T-helper 1 cell (primary cell): Measurements from ENCODE around the gene PDIK1L.
"Not testable (repeated sequence)": the region's sequence is repeated elsewhere in the genome, so short reads cannot be mapped to it uniquely, and the experiment has no call there.

Experiments
- DNase-seq, 5 donors: peaks; one replicate each; pipeline ENCODE4 v3.0.0-alpha.2; 2012 to 2020

PDIK1L gene

DNA sequence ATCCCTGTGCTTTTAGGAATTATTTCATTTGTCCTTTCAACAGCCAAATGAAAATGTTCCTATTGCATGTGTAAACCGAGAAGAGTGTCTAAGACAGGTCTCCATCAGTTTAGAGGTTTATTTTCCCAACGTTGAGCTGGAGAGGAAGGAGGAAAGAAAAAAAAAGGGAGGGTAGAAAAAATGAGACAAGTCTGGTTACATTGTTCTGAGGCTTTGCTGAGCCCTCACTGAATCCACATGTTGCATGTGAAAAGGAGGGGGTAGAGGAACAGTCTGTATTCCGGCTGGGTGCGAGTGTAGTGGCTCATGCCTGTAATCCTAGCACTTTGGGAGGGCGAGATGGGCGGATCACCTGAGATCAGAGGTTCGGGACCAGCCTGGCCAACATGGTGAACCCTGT, 19.2 kb upstream of the PDIK1L start:
- no peak for DNase-seq

DNA sequence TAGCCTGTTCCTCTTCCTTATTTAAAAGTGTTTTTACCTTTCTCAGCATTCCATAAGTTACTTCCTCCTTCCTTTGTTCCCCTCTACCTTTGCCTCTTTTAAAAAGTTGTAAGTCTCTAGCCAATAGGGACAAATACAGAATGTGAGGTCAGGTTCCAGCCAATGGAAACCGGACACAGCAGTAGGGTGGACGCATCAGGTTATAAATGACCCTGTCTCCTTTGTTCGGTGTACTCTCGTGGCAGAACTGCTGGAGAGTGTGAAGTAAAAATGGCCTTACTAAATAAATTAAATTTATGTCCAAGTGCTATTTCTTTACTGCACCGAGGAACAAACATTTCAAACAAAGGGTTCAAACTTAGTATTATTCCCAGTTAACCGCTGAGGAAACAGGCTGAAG, 18.1 kb upstream of the PDIK1L start:
- not testable (repeated sequence) for DNase-seq

DNA sequence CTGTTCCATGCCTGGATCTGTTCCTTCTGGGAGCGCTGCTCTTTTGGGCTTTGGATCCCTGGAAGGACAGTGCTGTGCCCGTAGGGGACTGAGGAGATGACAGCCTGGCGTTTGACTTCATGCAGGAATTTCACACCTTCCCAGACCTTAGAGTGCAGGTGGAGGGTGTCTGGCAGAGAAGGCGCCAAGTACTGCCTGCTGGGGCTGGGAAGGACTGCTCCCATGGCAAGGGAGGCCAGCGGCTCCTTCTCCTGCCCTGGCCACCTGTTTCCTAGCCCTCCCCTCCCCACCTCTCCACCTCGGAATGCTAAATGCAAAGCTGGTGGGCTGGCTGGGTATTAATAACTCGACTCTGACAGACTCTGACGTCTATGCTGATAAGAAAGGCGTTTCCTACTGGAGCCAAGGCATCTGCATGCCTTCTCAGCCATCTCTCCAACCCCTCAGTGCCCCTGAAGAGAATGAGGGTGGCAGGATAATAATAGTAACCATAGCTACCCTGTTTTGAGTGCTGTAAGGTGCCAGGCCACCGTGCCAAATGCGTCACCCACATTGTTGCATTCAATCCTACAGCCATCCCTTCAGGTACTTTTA, 17.5 kb upstream of the PDIK1L start:
- DNase-seq: no peak

DNA sequence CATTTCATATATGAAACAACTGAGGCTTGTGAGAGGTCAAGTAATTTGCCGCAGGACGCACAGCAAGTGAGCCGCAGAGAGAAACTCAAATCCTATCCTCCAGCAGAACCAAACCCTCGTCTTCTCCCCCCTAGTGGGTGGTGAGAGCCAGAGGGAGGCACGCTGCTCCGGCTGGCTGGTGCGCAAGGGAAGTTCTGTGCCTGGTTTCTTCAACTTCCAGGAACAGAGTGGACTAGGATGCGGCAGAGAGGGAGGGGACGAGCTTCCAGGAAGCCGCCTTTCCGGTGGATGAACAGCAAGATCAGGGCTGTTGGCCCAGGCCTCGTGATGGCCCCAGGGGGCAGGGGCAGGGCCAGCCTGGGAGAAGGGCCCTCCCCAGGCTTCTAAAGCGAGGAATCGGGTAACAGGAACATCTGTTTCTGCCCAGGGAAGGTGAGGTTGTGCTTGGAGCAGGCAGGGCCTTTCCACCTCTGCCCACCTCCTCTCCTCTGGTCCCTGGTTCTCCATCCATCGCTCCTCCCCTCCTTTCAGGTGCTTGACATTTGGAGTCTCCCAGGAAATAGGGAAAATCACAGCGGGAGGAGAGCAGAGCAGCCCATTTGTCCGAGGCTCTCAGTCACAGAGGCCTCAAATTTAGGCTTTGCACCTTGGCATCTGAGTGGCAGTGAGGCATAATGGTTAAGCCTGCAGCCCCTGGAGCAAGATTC, 16.8 kb upstream of the PDIK1L start:
- no peak for DNase-seq

DNA sequence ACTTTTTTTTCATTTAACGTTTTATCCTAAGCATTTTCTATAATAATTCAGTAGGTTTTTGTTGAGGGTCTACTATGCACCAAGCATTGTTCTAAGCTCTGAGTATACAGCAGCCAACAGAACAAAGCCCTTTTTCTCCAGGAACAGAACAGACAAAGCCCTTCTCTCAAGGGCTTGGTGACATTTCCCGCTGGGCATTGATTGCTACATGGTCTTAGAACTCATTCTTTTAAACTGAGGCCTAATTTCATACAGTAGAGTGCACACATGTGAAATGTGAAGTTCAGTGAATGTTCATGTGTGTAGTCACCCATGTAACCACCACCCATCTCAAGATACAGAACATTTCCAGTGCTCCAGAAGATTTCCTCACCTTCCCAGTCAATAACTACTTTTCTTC, 15.2 kb upstream of the PDIK1L start:
- no peak for DNase-seq

DNA sequence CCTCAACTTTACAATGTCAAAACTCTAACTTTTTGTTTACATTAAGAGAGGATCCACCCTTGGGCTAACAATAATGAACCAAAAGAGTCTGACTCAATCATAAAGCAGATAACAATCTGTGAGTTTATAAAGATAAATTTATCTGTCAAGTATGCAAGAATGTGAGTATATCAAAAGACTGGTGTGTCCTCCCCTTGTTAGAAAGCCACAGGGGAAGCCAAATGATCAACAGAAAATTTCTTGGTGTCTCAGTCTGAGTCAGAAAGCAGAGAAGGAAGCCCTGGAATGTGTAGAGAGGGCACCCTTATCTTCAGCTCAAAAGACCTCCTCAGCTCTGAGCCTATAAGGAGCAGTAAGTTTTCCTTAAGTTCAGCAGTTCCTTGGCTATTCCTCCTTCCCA, 13.9 kb upstream of the PDIK1L start:
- peak in 1 of 5 donors; percentile 20 for DNase-seq

DNA sequence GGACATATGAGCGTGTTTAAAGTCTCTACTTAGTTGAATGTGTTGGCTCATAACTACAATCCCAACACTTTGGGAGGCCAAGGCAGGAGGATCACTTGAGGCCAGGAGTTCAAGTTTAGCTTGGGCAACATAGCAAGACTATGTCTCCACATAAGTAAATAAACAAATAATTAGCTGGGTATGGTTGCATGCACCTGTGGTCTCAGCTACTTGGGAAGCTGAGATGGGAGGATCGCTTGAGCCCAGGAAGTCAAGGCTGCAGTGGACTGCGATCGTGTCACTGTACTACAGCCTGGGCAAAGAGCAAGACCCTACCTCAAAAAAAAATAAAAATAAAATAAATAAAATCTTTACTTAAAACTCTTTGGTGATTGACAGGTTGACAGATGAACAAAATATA, 13.0 kb upstream of the PDIK1L start:
- no peak for DNase-seq

DNA sequence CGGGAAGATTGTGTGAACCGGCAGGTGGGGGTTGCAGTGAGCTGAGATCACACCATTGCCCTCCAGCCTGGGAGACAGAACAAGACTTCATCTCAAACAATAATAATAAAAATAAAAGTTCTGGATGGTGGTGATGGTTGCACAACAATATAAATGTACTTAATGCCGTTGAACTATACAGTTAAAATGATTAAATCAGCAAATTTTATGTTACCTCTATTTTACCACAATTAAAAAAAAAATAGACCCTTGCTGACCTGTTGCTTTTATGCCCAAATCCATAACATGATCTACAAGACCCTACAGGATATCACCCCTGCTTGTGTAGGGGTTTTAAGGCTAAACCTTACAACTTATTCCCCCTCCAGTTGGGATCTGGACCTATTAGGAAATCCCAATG, 11.8 kb upstream of the PDIK1L start:
- no peak for DNase-seq

DNA sequence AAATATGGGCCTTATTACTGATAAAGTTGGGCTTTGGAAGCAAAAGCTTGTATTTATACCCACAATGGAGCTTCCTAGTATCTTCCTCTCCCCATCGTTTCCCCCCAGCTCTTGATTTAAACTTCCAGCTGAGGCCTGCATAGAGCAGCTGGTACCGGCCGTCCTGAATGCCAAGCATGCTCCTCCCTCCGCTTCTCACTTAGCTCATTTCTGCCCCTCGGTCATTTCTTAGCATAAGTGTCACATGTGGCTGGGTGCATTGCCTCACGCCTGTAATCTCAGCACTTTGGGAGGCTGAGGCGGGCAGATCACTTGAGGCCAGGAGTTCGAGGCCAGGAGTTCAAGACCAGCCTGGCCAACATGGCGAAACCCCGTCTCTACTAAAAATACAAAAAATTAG, 11.4 kb upstream of the PDIK1L start:
- not testable (repeated sequence) for DNase-seq

DNA sequence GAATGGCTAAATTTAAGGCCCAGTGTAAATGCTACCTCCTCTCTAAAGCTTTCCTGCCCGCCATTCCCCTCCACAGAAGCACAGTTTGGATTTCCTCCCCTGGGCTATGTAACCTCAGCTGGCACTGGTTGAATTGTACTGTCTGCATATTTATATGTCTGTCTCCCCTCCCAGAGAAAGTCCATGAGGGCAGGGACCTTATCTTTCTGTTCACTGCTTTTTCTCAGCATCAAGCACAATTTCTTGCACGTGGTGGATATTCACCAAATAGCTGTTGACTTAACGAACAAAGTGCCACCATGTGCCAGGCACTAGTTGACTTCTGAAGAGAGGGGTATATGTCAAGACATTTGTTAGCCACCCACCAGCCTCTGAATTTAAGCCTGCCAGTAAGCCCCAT, 9.5 kb upstream of the PDIK1L start:
- no peak for DNase-seq

DNA sequence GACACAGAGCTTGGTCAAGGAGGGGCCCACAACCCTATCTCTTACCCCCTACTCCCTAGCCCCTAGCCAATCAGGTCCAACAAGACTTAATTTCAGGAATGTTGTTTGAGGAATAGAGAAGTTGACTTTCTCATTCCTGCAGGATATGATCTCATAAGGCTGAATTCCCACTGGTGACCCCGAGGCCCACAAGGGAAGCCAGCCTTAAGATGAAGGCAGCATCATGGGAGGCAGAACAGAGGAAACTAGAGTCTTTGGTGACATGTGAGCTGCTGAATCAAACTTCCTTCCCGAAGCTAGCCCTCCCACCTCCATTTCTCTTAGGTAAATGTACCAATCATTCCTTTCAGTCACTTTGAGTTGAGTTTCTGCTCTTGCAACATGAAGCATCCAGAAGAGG, 9.1 kb upstream of the PDIK1L start:
- no peak for DNase-seq

DNA sequence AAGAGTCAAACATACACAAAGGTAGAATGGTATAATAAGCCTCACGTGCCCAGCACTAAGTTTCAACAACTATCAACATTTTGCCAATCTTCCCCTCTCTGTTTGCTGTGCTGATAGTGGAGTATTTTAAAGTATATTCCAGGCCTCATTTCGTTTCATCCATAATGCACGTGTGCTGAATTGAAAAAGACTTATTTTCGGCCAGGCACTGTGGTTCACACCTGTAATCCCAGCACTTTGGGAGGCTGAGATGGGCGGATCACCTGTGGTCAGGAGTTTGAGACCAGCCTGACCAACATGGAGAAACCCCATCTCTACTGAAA, 6.4 kb upstream of the PDIK1L start:
- not testable (repeated sequence) for DNase-seq

DNA sequence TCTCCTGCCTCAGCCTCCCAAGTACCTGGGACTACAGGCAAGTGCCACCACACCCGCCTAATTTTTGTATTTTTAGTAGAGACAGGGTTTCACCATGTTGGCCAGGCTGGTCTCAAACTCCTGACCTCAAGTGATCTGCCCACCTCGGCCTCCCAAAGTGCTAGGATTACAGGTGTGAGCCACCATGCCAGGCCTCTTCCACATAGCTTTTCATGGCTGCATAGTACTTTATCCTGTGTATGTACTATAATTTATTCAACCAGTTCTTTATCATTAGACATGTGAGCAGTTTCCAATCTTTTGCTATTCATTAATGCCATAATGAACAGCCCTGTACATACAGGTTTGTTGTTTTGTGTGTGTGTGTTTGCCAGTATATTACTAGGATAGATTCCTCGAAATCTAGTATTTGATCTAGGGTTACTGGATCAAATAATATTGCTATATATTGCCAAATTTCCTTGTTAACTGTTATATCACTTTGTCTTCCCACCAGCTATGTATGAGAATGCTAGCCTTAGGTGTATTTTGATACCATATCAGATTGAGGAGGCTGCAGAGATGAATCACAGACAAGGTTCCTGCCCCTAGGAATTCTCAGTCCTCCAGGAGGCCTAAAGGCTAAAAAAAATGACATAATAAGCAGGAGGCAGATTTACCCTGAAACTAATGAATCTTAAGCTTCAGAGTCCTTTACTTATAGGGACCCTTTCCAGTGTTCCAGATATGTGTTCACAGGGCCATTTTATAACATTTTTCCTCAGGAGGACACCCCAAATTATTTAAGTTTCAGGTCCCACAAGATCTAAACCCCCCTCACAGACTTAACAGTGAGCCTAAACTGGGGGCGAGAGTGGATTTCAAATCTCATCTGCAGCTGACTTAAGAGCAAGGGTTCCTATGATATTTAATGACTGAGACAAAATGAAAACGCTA, 2.1 kb upstream of the PDIK1L start:
- no peak for DNase-seq

DNA sequence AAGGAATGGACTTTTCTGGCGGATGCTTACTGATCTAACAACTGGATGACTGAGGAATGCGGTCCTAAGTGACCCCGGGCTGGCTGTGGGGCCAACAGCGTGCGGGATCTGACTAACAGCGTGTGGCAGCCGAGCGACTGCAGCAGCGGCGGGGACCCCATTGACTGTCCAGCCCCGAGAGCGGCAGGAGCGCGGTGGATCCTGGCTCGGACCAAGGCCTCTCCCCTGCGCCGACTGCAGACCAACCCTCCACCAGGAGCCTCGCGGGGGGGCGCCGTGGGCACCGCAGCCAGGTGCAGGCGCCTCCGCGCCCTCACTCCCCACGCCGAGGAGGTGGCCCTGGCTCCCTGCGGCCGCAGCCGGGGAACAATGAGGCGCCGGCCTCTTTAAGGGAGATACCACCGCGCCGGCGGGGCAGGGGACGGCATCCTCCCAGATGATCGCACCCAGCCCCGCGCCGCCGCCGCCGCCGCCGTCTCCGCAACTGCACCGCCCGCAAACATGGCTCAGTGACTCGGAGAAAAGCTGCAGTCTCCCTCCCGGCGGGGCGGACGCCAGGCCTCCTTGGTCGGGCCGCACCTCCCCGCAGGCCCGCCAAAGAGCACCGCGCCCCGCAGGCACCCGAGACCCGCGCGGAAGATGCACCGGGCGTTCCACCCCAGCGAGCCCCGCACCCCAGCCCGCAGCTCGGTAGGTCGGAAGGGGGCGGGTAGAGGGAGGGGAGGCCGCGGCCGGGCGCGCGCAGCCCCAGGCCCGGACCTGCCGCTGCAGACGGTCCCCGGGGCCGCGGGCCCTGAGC, 694 bp upstream of the PDIK1L start:
- peak; percentile 64 to 83 (median 74) for DNase-seq

DNA sequence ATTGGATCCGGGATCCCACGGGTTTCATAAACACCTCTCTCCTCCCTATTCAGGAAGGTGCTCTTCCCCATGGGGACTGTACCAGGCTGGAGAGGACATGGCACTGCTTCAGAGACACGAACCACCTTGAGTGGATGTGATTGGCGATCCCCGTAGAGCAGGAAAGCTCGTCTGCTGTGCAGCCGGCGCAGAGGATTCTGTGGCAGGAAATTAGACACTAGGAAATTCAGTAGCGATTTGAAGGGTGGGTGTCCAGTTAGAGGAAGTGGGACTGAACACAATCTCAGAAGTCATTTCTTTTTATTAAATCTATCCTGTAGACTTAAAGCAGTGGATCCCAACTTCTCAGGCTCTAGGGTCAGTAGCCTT, 767 bp downstream of the PDIK1L start:
- peak in 1 of 5 donors; percentile 23 for DNase-seq

DNA sequence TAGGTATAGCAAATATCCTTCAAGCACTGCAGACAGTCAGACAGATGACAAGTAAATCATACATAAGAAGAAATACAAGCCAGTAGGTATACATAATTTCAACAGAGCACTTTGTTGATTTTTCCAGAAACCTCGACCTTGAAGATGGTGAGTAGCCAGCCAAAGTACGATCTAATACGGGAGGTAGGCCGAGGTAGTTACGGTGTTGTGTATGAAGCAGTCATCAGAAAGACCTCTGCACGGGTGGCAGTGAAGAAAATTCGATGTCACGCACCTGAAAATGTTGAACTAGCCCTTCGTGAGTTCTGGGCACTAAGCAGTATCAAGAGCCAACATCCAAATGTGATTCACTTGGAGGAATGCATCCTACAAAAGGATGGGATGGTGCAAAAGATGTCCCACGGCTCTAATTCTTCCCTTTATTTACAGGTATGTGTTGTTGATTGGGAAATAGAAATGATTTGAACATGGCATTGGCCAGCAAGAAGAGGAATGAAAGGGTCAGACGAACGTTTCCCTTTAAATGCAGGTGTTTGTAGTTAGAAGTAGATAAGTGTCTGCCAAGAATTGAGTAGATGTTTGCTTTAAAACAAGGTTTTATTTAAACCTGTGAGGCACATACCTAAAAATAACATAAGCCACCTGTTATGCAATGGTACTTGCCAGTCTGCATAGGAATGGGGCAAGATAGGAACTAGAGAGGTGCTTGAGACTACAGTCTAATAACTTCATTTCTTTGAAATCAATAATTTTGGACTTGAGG, 2.7 kb downstream of the PDIK1L start:
- no peak for DNase-seq

DNA sequence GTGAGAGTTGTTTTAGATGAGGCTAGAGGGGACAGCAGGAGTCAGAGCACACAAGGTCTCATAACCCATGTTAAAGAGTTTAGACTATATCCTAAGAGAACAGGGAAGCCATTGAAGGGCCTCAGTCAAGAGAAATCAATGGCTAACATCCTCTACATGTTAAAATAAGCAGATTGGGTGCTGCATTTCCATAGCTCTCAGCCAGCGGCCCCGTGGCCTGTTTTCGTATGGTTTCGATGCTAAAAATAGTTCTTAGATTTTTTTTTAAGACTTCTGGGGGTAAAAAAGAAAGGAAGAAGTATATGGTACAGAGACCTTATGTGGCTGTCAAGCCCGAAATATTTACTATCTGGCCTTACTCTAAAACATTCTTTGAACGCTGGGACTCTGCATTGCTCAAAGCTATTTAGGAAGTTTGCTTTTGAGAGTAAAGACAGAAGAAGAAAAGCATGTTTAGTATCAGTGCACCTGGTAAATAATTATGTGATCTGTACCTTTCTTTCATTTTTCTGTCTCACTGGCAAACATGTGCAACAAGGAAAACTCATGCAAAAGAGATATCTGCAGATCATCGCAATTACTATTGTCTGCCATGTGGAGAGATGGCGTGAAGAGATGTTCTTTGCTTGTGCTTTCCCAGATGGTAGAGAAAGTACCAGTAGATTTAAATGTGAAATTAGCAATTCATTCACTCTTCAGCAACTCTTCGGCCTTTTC, 8.4 kb downstream of the PDIK1L start:
- DNase-seq: no peak

DNA sequence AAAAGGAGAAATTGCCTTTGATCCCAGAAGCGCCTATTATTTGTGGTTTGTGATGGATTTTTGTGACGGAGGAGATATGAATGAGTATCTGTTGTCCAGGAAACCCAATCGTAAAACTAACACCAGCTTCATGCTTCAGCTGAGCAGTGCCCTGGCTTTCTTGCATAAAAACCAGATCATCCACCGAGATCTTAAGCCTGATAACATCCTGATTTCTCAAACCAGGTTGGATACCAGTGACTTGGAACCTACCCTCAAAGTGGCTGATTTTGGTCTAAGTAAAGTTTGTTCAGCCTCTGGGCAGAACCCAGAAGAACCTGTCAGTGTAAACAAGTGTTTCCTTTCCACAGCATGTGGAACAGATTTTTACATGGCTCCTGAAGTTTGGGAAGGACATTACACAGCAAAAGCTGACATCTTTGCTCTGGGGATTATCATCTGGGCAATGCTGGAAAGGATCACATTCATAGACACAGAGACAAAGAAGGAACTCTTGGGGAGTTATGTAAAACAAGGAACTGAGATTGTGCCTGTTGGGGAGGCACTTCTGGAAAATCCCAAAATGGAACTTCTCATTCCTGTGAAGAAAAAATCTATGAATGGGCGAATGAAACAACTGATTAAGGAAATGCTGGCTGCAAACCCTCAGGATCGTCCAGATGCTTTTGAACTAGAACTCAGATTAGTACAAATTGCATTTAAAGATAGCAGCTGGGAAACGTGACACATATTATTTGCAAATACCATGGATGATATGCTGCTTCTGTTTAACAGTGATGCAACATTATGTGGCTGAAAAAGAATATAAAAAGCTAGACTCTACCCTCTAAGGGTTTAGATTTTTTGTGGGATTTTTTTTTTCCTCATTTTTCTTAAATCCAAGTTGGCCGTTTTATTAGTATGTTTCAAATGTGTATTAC, 10.5 kb downstream of the PDIK1L start:
- DNase-seq: no peak

DNA sequence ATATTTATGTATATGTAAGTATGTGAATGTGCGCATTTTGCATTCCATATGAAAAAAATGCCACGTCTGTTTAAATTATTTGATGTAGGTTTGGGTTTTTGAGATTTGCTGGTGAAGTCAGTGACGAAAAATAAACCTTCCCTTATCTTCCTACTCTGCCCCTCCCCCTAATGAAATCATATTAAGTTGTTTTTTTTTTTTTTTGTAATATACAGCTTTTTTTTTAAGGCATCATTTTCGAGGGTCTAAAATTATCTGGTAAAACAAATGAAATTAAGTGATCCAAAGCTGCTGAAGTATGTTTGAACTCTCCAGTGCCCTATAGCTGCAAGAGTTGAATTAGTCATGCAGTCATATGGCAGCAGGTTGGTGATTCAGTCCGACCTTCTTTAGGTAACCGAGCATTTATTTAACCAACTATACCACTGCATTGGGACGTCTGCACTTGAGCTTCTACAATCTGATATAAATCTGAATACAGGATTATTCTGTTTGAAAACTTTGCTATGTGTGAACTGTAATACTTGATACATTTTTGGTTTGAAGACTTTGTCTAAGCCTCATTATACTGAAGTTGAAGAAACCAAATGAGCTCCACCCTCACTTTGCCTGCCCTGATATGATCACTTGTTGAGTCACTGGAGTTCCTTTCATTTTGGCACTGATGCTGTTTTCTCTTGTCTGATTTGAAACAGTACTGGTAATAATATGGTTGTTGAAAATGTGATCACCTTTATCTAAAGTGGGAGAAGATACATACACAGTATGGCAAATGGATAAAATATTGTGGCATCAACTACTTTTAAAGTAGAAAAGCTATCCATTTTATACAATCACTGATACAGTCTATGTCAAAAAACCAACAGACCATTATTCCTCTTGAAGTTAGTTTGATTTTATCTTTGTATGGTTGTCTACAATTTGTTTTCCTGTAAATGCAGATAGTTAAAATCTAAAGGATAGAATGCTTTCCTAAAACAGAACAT, 11.7 kb downstream of the PDIK1L start:
- peak in 1 of 5 donors; percentile 63 for DNase-seq
